ENCODE results near the gene CDK12. TPM values are rescaled to one million over a fixed set of nuclear protein-coding genes. Genes with fewer than 3 reads are reported as not detected.

The CDK12 gene
- total RNA-seq, 4 donors from 2014 or later: 46.1 to 71.6 (median 50.6) TPM

DNA sequence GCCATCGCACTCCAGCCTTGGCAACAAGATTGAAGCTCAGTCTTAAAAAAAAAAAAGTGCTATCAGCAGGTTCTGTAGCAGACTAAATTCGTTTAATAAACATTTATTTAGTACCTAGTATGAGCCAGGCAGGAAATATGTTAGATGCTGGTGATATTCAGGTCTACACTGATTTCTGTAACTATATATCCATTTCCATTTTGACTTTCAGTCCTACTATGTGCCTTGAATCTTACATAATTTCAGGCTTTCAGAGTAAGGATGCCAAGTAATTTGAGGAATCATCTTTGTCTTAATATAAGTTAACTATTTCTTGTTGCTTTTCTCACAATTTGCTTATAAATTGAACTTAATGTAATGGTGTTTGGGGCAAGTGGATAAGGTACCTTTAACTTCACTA is 46.2 kb downstream of the CDK12 start:
- TF ChIP-seq CTCF (IDR thresholded peaks at IDR 0.05) (no peak), POLR2A (IDR thresholded peaks at IDR 0.05) (no peak)
- WGBS, 2 donors: 92 to 97% methylated on average over 2 of the region's 2 CpGs
- intact Hi-C loops (cut with DNase I): no loop called here
- no peaks in the 10 kb centered on the region for H3K4me1 ChIP-seq
- no peak for DNase-seq
- H3K36me3 ChIP-seq: peaks cover 44 to 46% of the 10 kb centered on the region in 2 donors
- H3K27me3 ChIP-seq: no peaks in the 10 kb centered on the region
- no peak overlapping the region for H3K4me3 ChIP-seq (replicated peaks in 1 of 3)
- no peak overlapping the region for H3K27ac ChIP-seq
- H3K9me3 ChIP-seq: no peaks in the 10 kb centered on the region

GRCh38 chr17:39508987-39509386 is 47.7 kb downstream of the CDK12 start:
- H3K9me3 ChIP-seq: no peaks in the 10 kb centered on the region
- intact Hi-C loops (cut with DNase I): no loop called here
- DNase-seq: no peak
- no peak overlapping the region for H3K4me3 ChIP-seq (replicated peaks in 1 of 3)
- H3K36me3 ChIP-seq: peaks cover 31 to 33% of the 10 kb centered on the region in 2 donors
- WGBS, 2 donors: 95 to 96% methylated on average over 2 of the region's 2 CpGs
- no peaks in the 10 kb centered on the region for H3K27me3 ChIP-seq
- no peak overlapping the region for H3K27ac ChIP-seq
- no peaks in the 10 kb centered on the region for H3K4me1 ChIP-seq
- TF ChIP-seq CTCF (IDR thresholded peaks at IDR 0.05) (no peak), POLR2A (IDR thresholded peaks at IDR 0.05) (no peak)

- 89 to 92% methylated on average over 3 of the region's 3 CpGs for WGBS, 2 donors
- Histone ChIP-seq H3K9me3 (no peaks in the 10 kb centered on the region), H3K36me3 (peaks cover 58 to 66% of the 10 kb centered on the region in 2 donors), H3K4me3 (replicated peaks in 1 of 3) (no peak overlapping the region), H3K27me3 (no peaks in the 10 kb centered on the region), H3K4me1 (no peaks in the 10 kb centered on the region), H3K27ac (no peak overlapping the region)
- TF ChIP-seq CTCF (IDR thresholded peaks at IDR 0.05) (no peak), POLR2A (IDR thresholded peaks at IDR 0.05) (no peak)
- intact Hi-C loops (cut with DNase I): no loop called here
- no peak for DNase-seq
These were observed 52.0 kb downstream of the CDK12 start for GRCh38 chr17:39513309-39513708.

- H3K4me1 ChIP-seq: no peaks in the 10 kb centered on the region
- intact Hi-C loops (cut with DNase I): no loop called here
- WGBS, 2 donors: 95 to 97% methylated on average over 5 of the region's 5 CpGs
- H3K4me3 ChIP-seq (replicated peaks in 1 of 3): no peak overlapping the region
- H3K27me3 ChIP-seq: no peaks in the 10 kb centered on the region
- no peak for TF ChIP-seq CTCF (IDR thresholded peaks at IDR 0.05)
- TF ChIP-seq POLR2A (IDR thresholded peaks at IDR 0.05): no peak
- H3K27ac ChIP-seq: no peak overlapping the region
- H3K36me3 ChIP-seq: peaks cover 61 to 72% of the 10 kb centered on the region in 2 donors
- no peaks in the 10 kb centered on the region for H3K9me3 ChIP-seq
- DNase-seq: no peak
These were observed 52.6 kb downstream of the CDK12 start for GRCh38 chr17:39513915-39514314.

GRCh38 chr17:39517224-39517623 is 55.9 kb downstream of the CDK12 start:
- no peak for TF ChIP-seq CTCF (IDR thresholded peaks at IDR 0.05)
- TF ChIP-seq POLR2A (IDR thresholded peaks at IDR 0.05): no peak
- intact Hi-C loops (cut with DNase I): no loop called here
- Histone ChIP-seq H3K4me1 (no peaks in the 10 kb centered on the region), H3K4me3 (replicated peaks in 1 of 3) (no peak overlapping the region), H3K27me3 (no peaks in the 10 kb centered on the region), H3K27ac (no peak overlapping the region), H3K36me3 (peaks cover 68 to 81% of the 10 kb centered on the region in 2 donors), H3K9me3 (no peaks in the 10 kb centered on the region)
- 85 to 87% methylated on average over 7 of the region's 7 CpGs for WGBS, 2 donors
- DNase-seq: no peak
